Neuron (in vitro differentiated cells): ENCODE results near the gene ZIC4.

Experiments used
- H2AFZ ChIP-seq: one replicate; pipeline ENCODE4 v1.6.1; 2013; ENCODE audit warnings: low read depth, mild to moderate bottlenecking, inconsistent platforms, low read length, moderate library complexity
- H3K27me3 ChIP-seq: one replicate; pipeline ENCODE4 v1.6.1; 2013; ENCODE audit warnings: low read length; ENCODE audit not compliant: insufficient read depth
- H3K36me3 ChIP-seq: one replicate; pipeline ENCODE4 v1.6.1; 2013; ENCODE audit warnings: low read length; ENCODE audit not compliant: insufficient read depth
- H3K4me1 ChIP-seq: one replicate; pipeline ENCODE4 v1.6.1; 2013; ENCODE audit warnings: low read length; ENCODE audit not compliant: insufficient read depth
- H3K4me3 ChIP-seq: 2 replicates; pipeline ENCODE4 v1.5.1; 2013; ENCODE audit warnings: mild to moderate bottlenecking, low read length, moderate library complexity
- H3K9me3 ChIP-seq: one replicate; pipeline ENCODE4 v1.6.1; 2013; ENCODE audit warnings: low read length

Gene ZIC4

DNA sequence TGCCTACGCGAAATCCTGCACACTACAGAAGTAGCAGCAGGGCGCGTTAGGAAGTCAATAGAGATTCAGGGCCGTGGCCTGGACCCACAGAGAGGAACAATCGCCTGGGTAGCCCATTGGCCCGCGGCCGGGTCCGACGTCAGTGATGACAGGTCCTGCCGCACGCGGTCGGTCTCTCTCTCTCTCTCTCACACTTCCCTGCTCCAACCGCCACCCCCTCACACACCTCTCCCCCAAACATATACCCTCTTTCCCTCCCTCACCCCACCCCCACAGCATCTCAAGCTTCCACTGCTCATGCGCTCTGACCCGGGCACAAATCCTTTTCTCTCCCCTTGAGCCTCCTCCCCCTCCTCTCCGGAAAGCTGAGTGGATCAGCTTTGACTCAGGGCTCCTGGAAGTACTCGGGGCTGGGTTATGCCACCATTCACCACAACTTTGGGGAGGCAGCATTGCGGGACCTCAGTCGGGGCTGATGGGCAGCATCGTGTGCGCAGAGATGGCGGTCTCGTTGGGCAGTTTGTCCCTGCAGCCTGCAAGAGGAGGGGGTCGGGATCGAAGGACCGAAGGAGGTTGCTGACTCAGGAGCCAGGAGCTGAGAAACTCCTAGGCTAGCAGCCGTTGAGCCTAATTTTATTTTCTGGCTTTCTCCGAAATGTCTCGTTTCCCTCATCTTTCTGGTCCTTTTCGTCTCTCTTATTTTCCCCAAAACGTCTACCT, 9.0 kb downstream of the ZIC4 start:
- H2AFZ ChIP-seq, result no peak overlapping the region
- H3K4me1 ChIP-seq, result peaks cover 9% of the 10 kb centered on the region
- peak overlapping the region; percentile 38 for H3K4me3 ChIP-seq
- peaks cover 14% of the 10 kb centered on the region for H3K9me3 ChIP-seq
- H3K36me3 ChIP-seq, result no peaks in the 10 kb centered on the region
- no peaks in the 10 kb centered on the region for H3K27me3 ChIP-seq

DNA sequence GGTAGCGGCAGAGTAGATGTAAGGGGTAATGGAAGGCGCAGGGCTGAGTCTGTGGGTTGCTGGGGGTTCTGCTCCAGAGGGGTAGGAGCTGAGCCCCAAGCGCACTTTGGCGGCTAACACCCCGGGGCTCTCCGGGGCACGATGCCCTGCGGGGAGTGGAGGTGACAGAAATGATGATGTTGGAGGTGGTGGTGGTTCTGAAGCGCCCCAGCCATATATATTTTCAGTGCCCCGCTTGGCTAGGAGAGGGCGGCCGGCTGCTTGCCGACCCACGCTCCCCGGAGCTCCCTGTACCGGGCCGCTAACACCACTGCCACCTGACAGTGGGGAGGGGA, 9.7 kb downstream of the ZIC4 start:
- H3K27me3 ChIP-seq, result no peaks in the 10 kb centered on the region
- H2AFZ ChIP-seq, result no peak overlapping the region
- no peak overlapping the region for H3K4me3 ChIP-seq
- peaks cover 9% of the 10 kb centered on the region for H3K4me1 ChIP-seq
- H3K9me3 ChIP-seq, result peaks cover 14% of the 10 kb centered on the region
- no peaks in the 10 kb centered on the region for H3K36me3 ChIP-seq

DNA sequence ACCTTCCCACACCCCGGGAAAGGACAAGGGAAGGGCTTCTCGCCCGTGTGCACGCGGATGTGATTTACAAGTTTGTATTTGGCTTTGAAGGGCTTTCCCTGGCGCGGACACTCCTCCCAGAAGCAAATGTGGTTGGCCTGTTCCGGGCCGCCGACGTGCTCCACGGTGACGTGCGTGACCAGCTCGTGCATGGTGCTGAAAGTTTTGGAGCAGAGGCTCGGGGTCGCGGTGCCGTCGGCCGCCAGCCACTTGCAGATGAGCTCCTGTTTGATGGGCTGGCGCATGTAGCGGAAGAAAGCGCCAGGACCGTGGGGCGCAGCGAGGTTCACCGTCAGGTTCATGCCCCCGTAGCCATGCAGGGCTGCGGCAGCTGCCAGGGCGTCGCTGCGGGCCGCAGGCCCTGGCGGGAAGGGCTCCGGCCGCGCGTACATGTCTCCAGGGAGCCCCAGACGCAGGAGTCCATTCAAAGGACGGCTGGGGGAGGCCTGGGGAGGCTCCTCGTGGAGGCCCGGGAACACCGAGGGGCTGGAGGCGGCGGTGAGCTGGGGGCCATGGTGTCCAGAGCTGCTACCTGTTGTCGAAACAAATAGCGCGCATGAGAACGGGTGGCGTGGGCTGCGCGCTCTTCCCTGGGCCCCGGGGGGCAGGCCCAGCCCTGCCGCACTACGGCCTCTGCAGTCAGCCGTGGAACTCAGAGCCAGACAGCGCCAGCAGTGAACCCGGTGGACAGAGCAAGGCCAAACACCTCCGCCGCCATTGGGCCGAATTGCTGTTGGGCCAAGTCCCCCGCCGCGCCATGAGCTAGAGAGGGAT, 10.2 kb downstream of the ZIC4 start:
- Histone ChIP-seq H3K27me3 (no peaks in the 10 kb centered on the region), H3K4me1 (peaks cover 9% of the 10 kb centered on the region), H3K4me3 (no peak overlapping the region), H3K9me3 (peaks cover 14% of the 10 kb centered on the region), H3K36me3 (no peaks in the 10 kb centered on the region), H2AFZ (no peak overlapping the region)

DNA sequence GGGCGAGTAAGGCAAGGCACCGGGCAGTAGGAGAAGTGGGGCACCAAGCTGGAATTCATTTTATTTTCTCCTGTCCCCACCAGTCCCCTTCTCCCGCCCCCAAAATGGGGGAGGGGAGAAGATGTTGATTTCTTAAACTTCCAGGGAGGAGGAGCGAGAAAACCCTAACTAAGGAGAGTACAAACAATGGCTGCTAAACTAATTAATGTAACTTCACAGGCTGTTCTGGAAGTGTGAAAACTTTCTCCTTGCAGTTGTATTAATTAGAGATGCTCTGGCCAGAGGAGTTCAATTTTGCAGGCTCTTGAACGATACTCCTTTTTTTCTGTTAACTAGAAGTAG, 11.5 kb downstream of the ZIC4 start:
- Histone ChIP-seq H3K9me3 (peaks cover 14% of the 10 kb centered on the region), H3K4me3 (peak overlapping the region; percentile 73), H3K36me3 (no peaks in the 10 kb centered on the region), H3K27me3 (no peaks in the 10 kb centered on the region), H2AFZ (no peak overlapping the region), H3K4me1 (peaks cover 12% of the 10 kb centered on the region)

DNA sequence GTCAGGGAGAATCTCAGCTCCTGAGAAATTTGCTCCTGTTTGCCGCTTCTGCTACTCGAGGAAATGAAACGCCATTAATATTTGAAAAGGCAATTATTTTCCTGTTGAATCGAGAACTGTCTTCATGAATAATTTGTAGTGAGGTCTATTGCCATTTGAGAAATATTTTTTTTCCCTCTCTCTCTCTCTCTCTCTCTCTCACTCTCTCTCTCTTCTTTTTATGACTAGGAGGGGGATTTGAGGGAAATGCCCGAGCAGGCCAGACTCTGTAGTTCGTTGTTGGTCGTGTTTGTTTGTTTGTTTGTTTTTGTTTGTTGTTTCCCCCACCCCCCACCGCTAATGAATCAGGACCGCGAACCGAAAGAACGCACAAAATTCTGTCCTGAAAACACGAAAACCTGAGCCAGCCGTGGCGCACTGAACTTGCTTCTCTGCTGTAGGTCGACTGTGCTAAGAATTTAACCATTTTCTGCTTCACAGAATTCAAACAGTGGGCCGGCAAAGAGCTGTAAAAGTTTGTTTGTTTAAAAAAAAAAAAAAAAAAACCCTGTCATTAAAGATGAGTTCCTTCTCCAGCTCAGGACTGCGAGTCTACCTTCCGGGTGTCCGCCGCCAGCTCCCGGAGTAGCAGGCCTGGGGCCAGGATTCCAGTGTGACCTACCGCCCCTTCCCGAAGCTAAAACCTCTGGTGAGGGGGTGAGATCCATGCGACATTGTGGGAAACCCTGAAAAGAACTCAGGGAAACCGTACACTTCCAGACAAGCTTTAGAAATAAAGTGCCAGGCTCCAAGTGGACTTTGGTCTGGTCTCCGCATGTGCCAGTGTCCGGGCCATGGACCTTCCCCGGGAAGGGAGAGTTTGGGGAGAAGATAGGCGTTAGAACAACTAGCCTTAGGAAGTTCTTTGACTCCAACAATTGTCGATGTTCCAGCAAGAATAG, 12.1 kb downstream of the ZIC4 start:
- peaks cover 19% of the 10 kb centered on the region for H3K4me1 ChIP-seq
- peak overlapping the region; percentile 67 for H2AFZ ChIP-seq
- no peaks in the 10 kb centered on the region for H3K36me3 ChIP-seq
- H3K9me3 ChIP-seq, result peaks cover 14% of the 10 kb centered on the region
- H3K27me3 ChIP-seq, result no peaks in the 10 kb centered on the region
- H3K4me3 ChIP-seq, result peak overlapping the region; percentile 73

DNA sequence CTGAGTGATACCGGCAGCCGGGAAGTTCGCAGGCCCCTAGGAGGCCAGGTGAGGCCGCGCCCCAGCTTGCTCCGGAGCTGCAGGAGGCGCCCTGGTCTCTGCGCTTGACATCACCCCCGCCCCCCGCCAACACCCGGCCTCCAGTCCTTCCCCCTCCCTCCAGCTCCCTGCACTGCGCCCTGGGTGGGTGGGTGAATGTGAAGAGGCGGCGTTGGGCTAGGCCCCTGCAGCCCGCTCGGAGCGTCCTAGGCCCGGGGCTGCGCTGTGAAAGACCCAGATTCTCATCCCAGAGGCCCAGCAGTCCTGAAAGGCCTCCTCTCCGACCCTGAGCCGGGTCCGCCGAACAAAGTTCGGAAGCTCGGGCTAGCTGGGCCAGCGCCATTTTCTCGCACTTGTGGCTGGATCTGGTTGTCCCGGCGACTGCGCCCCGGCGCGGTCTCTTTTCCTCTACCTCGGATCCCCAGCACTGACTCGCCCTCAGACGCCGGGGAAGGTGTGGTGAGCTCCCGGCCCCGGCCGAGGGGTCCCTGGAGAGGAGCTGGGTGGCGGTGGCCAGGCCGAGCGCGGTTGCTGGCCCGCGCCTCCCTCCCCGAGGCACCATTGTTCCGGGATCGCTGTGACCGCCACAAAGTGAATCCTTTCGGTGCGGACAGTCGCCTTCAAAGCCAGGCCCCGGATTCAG, 12.9 kb downstream of the ZIC4 start:
- peak overlapping the region; percentile 73 for H3K4me3 ChIP-seq
- H2AFZ ChIP-seq, result peak overlapping the region; percentile 67
- H3K27me3 ChIP-seq, result no peaks in the 10 kb centered on the region
- H3K4me1 ChIP-seq, result peaks cover 26% of the 10 kb centered on the region
- H3K9me3 ChIP-seq, result peaks cover 14% of the 10 kb centered on the region
- no peaks in the 10 kb centered on the region for H3K36me3 ChIP-seq

DNA sequence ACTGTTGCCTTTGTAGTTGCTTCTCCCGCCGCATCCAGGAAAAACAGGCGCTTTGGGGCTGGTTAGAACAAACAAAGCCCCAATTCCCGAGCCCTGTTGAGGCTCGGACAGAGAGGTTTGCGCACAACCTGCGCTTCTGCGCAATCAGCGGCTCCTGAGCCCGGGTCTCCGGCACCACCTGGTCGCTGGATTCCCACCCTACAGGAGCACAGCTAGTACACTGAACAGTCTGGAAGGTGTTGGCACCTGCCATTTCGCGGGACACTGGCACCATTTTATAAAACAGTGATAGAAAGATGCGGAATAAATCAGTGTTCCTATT, 13.8 kb downstream of the ZIC4 start:
- Histone ChIP-seq H3K9me3 (peaks cover 8% of the 10 kb centered on the region), H3K36me3 (no peaks in the 10 kb centered on the region), H3K4me1 (peaks cover 34% of the 10 kb centered on the region), H3K4me3 (peak overlapping the region; percentile 73), H3K27me3 (no peaks in the 10 kb centered on the region), H2AFZ (peak overlapping the region; percentile 12)

DNA sequence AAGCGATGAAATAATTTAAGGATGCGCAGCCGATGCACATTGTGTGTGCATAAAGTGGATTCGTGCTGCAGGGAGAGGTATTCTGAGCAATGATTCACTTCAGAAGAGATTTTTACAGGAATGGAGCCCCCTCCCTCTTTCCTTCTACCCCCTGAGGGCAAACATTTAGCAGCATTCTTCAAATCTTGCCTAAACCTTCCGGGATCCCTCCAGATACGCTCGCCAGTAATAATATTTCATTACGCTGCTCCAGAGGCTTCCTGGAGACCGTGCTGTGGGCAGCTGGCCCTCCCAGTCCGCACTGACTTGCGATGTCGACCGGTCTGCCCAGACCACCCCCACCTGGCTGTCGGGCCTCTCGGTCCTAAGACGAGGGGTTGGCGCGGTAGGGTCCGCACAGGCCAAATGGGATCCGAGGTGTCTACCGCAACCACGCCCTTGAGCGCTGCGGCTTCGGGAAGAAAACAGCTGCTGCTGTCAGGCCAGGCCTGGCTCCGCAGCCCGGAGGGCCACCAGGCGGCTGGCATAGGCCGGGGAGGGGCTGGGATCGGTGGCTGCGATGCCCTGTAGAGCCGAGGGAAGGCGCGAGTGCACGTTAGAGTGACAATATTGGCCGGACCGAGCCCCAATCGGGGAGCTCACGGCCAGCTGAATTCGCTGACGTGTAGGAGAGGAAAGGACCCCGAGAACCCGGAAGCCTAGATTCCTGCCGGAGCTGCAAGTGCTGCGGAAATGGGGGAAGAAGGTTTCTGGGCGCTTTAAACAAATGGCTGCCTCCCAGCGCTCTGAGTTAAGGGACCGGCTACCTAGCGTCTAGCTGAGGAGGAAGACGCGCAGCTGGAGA, 14.3 kb downstream of the ZIC4 start:
- H3K9me3 ChIP-seq, result peaks cover 6% of the 10 kb centered on the region
- no peaks in the 10 kb centered on the region for H3K36me3 ChIP-seq
- peak overlapping the region; percentile 12 for H2AFZ ChIP-seq
- peak overlapping the region; percentile 73 for H3K4me3 ChIP-seq
- H3K27me3 ChIP-seq, result no peaks in the 10 kb centered on the region
- H3K4me1 ChIP-seq, result peaks cover 38% of the 10 kb centered on the region

DNA sequence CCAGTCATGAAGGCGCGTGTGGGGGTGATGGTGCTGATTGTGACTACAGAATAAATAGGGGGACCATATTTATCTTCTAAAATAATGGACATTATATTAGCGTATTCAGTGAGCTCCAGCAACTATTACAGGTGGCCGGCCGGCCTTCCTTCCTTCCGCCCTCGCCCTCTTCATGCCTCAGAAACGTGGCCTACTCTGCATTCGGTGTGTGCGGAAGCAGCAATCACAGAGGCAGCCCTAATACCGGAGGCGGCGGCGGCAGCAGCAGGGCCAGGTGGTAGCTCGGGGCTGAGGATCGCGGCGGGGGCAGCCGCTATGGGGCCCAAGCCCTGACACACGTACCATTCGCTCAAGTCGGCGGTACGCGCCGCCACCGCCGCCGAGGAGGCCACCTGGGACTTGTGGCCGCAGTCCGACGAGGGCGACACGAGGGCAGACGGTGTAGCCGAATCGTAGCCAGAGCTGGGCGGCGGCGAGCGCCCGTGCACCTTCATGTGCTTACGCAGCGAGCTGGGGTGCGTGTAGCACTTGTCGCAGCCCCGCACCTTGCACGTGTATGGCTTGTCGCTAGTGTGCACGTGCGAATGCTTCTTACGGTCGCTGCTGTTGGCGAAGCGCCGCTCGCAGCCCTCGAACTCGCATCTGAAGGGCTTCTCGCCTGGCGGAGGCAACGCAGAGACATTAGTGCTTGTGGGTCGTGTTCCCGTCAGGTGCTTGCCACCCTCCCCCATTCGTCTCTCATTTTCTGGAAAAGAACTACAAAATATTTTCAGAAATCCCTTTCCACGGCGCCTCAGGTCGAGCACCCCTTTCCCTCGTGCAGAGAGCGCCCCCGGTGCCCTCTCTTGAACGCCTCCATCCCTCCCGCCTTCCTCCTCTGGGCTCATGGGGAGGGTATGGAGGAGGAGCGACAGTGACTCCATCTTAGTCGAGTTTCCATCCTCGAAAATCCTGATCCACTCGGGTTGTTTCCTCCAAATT, 15.5 kb downstream of the ZIC4 start:
- H3K36me3 ChIP-seq, result no peaks in the 10 kb centered on the region
- peaks cover 46% of the 10 kb centered on the region for H3K4me1 ChIP-seq
- no peaks in the 10 kb centered on the region for H3K27me3 ChIP-seq
- peaks cover 3% of the 10 kb centered on the region for H3K9me3 ChIP-seq
- no peak overlapping the region for H3K4me3 ChIP-seq
- H2AFZ ChIP-seq, result no peak overlapping the region

DNA sequence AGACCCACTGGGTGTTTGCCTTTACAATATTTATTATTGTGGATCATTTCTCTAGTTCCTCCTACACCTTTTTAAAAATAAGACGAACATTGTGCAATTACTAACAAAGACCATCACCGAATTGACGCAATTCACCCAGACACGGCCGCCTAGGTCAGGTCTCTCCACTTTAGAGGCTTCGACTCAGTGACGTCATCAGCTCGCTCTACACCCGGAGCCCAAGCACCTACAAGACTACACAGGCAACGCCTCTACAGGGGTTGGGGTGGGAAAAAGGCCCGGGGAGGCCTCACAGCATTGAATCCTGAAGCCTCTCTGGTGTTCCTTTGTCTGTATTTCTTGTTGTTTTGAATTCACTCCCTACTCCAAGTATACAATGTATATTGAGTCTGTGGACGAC, 16.6 kb downstream of the ZIC4 start:
- Histone ChIP-seq H2AFZ (no peak overlapping the region), H3K4me3 (no peak overlapping the region), H3K27me3 (peaks cover 2% of the 10 kb centered on the region), H3K9me3 (peaks cover 2% of the 10 kb centered on the region), H3K4me1 (peaks cover 48% of the 10 kb centered on the region), H3K36me3 (no peaks in the 10 kb centered on the region)
